Measurements from ENCODE around the gene GYG2. TPM values are rescaled to one million over a fixed set of nuclear protein-coding genes. Genes with fewer than 3 reads are reported as not detected.
A peak's percentile ranks its signal among the peaks of the same experiment; 100 is the strongest.

GYG2 gene
- total RNA-seq, 1 experiment from 2014 or later, result 47.6 TPM

DNA sequence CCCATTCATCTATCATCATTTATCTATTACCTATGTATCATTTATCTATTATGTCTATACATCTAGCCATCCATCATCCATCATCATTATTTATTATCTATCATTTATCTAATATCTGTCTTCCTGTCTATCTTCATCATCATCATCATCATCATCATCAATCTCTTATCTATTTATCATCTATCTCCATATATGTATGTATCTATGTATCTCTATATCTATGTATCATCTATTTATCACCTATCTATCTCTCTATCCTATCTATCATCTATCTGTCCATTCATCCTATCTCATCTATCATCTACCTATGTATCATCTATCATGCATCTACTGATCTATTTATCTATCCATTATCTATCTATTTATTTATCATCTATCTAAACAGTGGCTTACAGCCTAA is 3.8 kb upstream of the GYG2 start:
- Mint-ChIP-seq H3K4me3 (no peak overlapping the region), H3K9me3 (no peaks in the 10 kb centered on the region), H3K27me3 (ENCODE audit: low read depth) (no peaks in the 10 kb centered on the region), H3K4me1 (peaks cover 3% of the 10 kb centered on the region), H3K36me3 (no peaks in the 10 kb centered on the region), H3K27ac (no peak overlapping the region)
- DNase-seq (ENCODE audit: low spot score) (no peak), ATAC-seq (no peak)
- TF ChIP-seq NR1H2 (CRISPR knock-in tag; IDR thresholded peaks at IDR 0.05), result no peak
- POLR2A ChIA-PET, result no interaction called here
- CTCF ChIA-PET, result no interaction called here

DNA sequence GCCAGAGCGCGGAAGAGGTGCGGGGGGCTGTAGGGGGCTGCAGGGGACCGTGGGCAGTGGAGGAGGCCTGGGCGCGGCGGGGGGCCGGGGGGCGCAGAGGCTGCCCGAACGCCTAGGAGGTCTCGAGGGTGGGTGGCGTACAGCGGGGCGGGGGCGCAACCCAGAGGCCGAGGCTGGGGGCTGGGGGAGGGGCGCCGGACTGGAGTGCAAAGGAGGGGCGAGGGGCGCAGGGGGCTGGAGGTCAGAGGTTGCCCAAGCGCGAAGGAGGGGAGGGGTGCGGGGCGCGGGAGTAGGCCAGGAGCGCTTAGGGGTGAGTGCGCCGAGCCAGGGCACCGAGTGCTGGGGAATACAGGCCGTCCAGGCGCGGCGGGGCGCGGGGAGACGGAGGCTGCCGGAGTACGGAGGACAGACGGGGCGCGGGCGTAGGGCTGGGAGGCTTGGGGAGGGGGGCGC is 255 bp downstream of the GYG2 start:
- TF ChIP-seq GRHL2 (CRISPR knock-in tag; IDR thresholded peaks at IDR 0.05; ENCODE audit: insufficient replicate concordance, severe bottlenecking), result no peak
- TF ChIP-seq, protein P1, sequence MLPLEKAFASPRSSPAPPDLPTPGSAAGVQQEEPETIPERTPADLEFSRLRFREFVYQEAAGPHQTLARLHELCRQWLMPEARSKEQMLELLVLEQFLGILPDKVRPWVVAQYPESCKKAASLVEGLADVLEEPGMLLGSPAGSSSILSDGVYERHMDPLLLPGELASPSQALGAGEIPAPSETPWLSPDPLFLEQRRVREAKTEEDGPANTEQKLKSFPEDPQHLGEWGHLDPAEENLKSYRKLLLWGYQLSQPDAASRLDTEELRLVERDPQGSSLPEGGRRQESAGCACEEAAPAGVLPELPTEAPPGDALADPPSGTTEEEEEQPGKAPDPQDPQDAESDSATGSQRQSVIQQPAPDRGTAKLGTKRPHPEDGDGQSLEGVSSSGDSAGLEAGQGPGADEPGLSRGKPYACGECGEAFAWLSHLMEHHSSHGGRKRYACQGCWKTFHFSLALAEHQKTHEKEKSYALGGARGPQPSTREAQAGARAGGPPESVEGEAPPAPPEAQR (CRISPR knock-in tag; IDR thresholded peaks at IDR 0.05), result no peak
- TF ChIP-seq NFE2L1 (CRISPR knock-in tag; IDR thresholded peaks at IDR 0.05), result no peak
- no peak for TF ChIP-seq MYBL2 (CRISPR knock-in tag; IDR thresholded peaks at IDR 0.05)
- TF ChIP-seq NR3C1 (CRISPR knock-in tag; conservative IDR thresholded peaks at IDR 0.05; ENCODE audit: low read depth), result no peak
- H3K36me3 Mint-ChIP-seq, result peaks cover 22% of the 10 kb centered on the region
- H3K4me1 Mint-ChIP-seq, result peaks cover 14% of the 10 kb centered on the region
- H3K9me3 Mint-ChIP-seq, result no peaks in the 10 kb centered on the region
- no peak overlapping the region for H3K27ac Mint-ChIP-seq
- ChIA-PET CTCF (no interaction called here), POLR2A (no interaction called here)
- H3K27me3 Mint-ChIP-seq (ENCODE audit: low read depth), result no peaks in the 10 kb centered on the region
- ATAC-seq, result peak; percentile 73
- DNase-seq (ENCODE audit: low spot score), result peak; percentile 59
- H3K4me3 Mint-ChIP-seq, result peak overlapping the region; percentile 64

DNA sequence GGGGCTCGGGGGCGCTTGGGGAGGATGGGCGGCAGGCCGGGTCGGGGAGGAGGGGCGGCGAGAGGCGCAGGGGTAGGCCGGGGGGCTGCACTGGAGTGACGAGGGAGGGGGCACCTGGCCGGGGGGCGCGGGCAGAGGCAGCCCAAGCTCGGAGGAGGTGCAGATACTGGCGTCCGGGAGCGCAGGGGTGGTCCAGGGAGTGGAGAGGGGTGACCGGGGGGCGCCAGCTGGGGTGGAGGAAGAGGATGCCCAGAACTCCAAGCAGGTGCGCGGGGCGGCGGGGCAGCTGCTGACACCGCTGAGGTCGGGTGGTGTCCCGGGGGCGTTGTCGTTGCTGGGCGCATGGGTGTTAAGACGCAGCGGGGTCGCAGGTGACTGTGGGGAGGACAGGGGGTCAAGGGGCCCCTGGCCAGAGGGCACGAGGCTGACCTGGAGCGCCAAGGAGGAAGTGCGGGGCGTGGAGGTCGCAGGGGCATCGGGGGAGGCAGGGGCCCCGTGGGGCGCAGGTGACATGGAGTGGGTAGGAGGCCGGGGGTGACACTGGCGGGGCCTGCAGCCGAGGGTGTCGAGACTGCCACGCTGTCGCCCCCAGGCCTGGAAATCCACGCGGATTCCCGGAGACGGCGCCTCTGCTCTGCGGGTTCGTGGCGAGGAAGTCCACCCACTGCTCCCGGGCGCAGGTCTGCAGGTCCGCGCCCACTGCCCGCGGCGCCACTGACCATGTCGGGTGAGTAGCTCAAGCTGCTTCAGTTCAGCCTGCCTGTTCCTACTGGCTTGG is 928 bp downstream of the GYG2 start:
- POLR2A ChIA-PET, result no interaction called here
- Mint-ChIP-seq H3K9me3 (no peaks in the 10 kb centered on the region), H3K4me1 (peaks cover 12% of the 10 kb centered on the region), H3K4me3 (peak overlapping the region; percentile 64), H3K27me3 (ENCODE audit: low read depth) (no peaks in the 10 kb centered on the region), H3K36me3 (peaks cover 29% of the 10 kb centered on the region), H3K27ac (no peak overlapping the region)
- ATAC-seq, result no peak
- CTCF ChIA-PET, result interaction anchor here (1.1 kb wide), 1 partner anchor 10 kb away, joined by 4 read pairs; no protein-coding TSS in a partner anchor
- DNase-seq (ENCODE audit: low spot score), result no peak
- TF ChIP-seq TCF7 (CRISPR knock-in tag; IDR thresholded peaks at IDR 0.05; ENCODE audit: low read depth) (no peak), MYBL2 (CRISPR knock-in tag; IDR thresholded peaks at IDR 0.05) (no peak), ELF4 (CRISPR knock-in tag; IDR thresholded peaks at IDR 0.05; ENCODE audit: low read depth) (no peak), IRF2 (CRISPR knock-in tag; IDR thresholded peaks at IDR 0.05; ENCODE audit: borderline replicate concordance, low read depth) (no peak), ZNF396 (CRISPR knock-in tag; IDR thresholded peaks at IDR 0.05; ENCODE audit: borderline replicate concordance) (no peak), ZNF263 (CRISPR knock-in tag; IDR thresholded peaks at IDR 0.05; ENCODE audit: low read depth) (no peak), CBFB (CRISPR knock-in tag; IDR thresholded peaks at IDR 0.05; ENCODE audit: low read depth) (no peak)
- TF ChIP-seq, protein P2, sequence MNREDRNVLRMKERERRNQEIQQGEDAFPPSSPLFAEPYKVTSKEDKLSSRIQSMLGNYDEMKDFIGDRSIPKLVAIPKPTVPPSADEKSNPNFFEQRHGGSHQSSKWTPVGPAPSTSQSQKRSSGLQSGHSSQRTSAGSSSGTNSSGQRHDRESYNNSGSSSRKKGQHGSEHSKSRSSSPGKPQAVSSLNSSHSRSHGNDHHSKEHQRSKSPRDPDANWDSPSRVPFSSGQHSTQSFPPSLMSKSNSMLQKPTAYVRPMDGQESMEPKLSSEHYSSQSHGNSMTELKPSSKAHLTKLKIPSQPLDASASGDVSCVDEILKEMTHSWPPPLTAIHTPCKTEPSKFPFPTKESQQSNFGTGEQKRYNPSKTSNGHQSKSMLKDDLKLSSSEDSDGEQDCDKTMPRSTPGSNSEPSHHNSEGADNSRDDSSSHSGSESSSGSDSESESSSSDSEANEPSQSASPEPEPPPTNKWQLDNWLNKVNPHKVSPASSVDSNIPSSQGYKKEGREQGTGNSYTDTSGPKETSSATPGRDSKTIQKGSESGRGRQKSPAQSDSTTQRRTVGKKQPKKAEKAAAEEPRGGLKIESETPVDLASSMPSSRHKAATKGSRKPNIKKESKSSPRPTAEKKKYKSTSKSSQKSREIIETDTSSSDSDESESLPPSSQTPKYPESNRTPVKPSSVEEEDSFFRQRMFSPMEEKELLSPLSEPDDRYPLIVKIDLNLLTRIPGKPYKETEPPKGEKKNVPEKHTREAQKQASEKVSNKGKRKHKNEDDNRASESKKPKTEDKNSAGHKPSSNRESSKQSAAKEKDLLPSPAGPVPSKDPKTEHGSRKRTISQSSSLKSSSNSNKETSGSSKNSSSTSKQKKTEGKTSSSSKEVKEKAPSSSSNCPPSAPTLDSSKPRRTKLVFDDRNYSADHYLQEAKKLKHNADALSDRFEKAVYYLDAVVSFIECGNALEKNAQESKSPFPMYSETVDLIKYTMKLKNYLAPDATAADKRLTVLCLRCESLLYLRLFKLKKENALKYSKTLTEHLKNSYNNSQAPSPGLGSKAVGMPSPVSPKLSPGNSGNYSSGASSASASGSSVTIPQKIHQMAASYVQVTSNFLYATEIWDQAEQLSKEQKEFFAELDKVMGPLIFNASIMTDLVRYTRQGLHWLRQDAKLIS (CRISPR knock-in tag; IDR thresholded peaks at IDR 0.05; ENCODE audit: borderline replicate concordance), result no peak
- TF ChIP-seq, protein P3, sequence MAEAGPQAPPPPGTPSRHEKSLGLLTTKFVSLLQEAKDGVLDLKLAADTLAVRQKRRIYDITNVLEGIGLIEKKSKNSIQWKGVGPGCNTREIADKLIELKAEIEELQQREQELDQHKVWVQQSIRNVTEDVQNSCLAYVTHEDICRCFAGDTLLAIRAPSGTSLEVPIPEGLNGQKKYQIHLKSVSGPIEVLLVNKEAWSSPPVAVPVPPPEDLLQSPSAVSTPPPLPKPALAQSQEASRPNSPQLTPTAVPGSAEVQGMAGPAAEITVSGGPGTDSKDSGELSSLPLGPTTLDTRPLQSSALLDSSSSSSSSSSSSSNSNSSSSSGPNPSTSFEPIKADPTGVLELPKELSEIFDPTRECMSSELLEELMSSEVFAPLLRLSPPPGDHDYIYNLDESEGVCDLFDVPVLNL (CRISPR knock-in tag; IDR thresholded peaks at IDR 0.05; ENCODE audit: borderline replicate concordance, low read depth), result no peak
- TF ChIP-seq, protein P4, sequence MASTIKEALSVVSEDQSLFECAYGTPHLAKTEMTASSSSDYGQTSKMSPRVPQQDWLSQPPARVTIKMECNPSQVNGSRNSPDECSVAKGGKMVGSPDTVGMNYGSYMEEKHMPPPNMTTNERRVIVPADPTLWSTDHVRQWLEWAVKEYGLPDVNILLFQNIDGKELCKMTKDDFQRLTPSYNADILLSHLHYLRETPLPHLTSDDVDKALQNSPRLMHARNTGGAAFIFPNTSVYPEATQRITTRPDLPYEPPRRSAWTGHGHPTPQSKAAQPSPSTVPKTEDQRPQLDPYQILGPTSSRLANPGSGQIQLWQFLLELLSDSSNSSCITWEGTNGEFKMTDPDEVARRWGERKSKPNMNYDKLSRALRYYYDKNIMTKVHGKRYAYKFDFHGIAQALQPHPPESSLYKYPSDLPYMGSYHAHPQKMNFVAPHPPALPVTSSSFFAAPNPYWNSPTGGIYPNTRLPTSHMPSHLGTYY (CRISPR knock-in tag; IDR thresholded peaks at IDR 0.05), result no peak
- TF ChIP-seq, protein P5, sequence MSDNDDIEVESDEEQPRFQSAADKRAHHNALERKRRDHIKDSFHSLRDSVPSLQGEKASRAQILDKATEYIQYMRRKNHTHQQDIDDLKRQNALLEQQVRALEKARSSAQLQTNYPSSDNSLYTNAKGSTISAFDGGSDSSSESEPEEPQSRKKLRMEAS (CRISPR knock-in tag; IDR thresholded peaks at IDR 0.05), result no peak
- TF ChIP-seq, protein P6, sequence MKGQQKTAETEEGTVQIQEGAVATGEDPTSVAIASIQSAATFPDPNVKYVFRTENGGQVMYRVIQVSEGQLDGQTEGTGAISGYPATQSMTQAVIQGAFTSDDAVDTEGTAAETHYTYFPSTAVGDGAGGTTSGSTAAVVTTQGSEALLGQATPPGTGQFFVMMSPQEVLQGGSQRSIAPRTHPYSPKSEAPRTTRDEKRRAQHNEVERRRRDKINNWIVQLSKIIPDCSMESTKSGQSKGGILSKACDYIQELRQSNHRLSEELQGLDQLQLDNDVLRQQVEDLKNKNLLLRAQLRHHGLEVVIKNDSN (CRISPR knock-in tag; IDR thresholded peaks at IDR 0.05), result no peak
